ENCODE results near the gene SH3GL2. TPM values are rescaled to one million over a fixed set of nuclear protein-coding genes. Genes with fewer than 3 reads are reported as not detected.

SH3GL2 gene
- polyA plus RNA-seq, 1 donor (not counting 4 experiments of a cell fraction or from before 2014, with no cell fraction given): not detected

- Histone ChIP-seq H3K36me3 (ENCODE audit: control insufficient read depth in 2 of 2, extremely low read depth in 1 of 2, insufficient read depth in 2 of 2, low read length in 2 of 2) (no peaks in the 10 kb centered on the region), H3K79me2 (ENCODE audit: control insufficient read depth, insufficient read depth, low read length) (no peaks in the 10 kb centered on the region), H3K9me3 (ENCODE audit: control insufficient read depth, low read depth, low read length) (no peaks in the 10 kb centered on the region), H3K9me1 (ENCODE audit: control insufficient read depth, extremely low read depth, insufficient read depth, low read length) (no peaks in the 10 kb centered on the region), H3K4me1 (ENCODE audit: control insufficient read depth, extremely low read depth, insufficient read depth, low read length) (no peaks in the 10 kb centered on the region), H2AFZ (ENCODE audit: control insufficient read depth, low read length) (no peak overlapping the region), H3K27ac (ENCODE audit: control insufficient read depth, insufficient read depth, low read length) (no peak overlapping the region), H3K4me2 (ENCODE audit: control insufficient read depth, extremely low read depth, insufficient read depth, low read depth, low read length) (no peak overlapping the region), H4K20me1 (ENCODE audit: control insufficient read depth, extremely low read depth, insufficient read depth, low read length) (no peaks in the 10 kb centered on the region), H3K9ac (ENCODE audit: control insufficient read depth, extremely low read depth, insufficient read depth, low read length) (no peak overlapping the region), H3K4me3 (ENCODE audit: control insufficient read depth in 2 of 3, extremely low read depth in 1 of 3, insufficient read depth in 2 of 3, low read depth in 1 of 3, low read length in 3 of 3) (no peak overlapping the region), H3K27me3 (ENCODE audit: control insufficient read depth, extremely low read depth, insufficient read depth, low read length) (no peaks in the 10 kb centered on the region)
- DNase-seq (ENCODE audit: low read depth, low spot score): no peak
- dilution Hi-C loops (cut with MboI; ENCODE audit: extremely low pct_ligation_motif_present, low sequenced_read_pairs): no loop called here
- no peak for FAIRE-seq
- TF ChIP-seq EZH2 (IDR thresholded peaks at IDR 0.05; ENCODE audit: low read length) (no peak), CTCF (optimal IDR thresholded peaks at IDR 0.05 in 1 of 3, IDR thresholded peaks at IDR 0.05 in 1 of 3, conservative IDR thresholded peaks at IDR 0.05 in 1 of 3; ENCODE audit: extremely low read depth in 1 of 3, insufficient read depth in 2 of 3, low read length in 3 of 3) (no peak)
Observed at GRCh38 chr9:17589771-17590170, 10.9 kb downstream of the SH3GL2 start.

GRCh38 chr9:17594961-17595360, 16.1 kb downstream of the SH3GL2 start:
- Histone ChIP-seq H3K27me3 (ENCODE audit: control insufficient read depth, extremely low read depth, insufficient read depth, low read length) (no peaks in the 10 kb centered on the region), H3K9me3 (ENCODE audit: control insufficient read depth, low read depth, low read length) (no peaks in the 10 kb centered on the region), H3K9me1 (ENCODE audit: control insufficient read depth, extremely low read depth, insufficient read depth, low read length) (no peaks in the 10 kb centered on the region), H3K9ac (ENCODE audit: control insufficient read depth, extremely low read depth, insufficient read depth, low read length) (no peak overlapping the region), H3K79me2 (ENCODE audit: control insufficient read depth, insufficient read depth, low read length) (no peaks in the 10 kb centered on the region), H2AFZ (ENCODE audit: control insufficient read depth, low read length) (no peak overlapping the region), H3K27ac (ENCODE audit: control insufficient read depth, insufficient read depth, low read length) (no peak overlapping the region), H3K4me3 (ENCODE audit: control insufficient read depth in 2 of 3, extremely low read depth in 1 of 3, insufficient read depth in 2 of 3, low read depth in 1 of 3, low read length in 3 of 3) (no peak overlapping the region), H3K36me3 (ENCODE audit: control insufficient read depth in 2 of 2, extremely low read depth in 1 of 2, insufficient read depth in 2 of 2, low read length in 2 of 2) (no peaks in the 10 kb centered on the region), H4K20me1 (ENCODE audit: control insufficient read depth, extremely low read depth, insufficient read depth, low read length) (no peaks in the 10 kb centered on the region), H3K4me2 (ENCODE audit: control insufficient read depth, extremely low read depth, insufficient read depth, low read depth, low read length) (no peak overlapping the region), H3K4me1 (ENCODE audit: control insufficient read depth, extremely low read depth, insufficient read depth, low read length) (no peaks in the 10 kb centered on the region)
- no peak for DNase-seq (ENCODE audit: low read depth, low spot score)
- TF ChIP-seq CTCF (optimal IDR thresholded peaks at IDR 0.05 in 1 of 3, IDR thresholded peaks at IDR 0.05 in 1 of 3, conservative IDR thresholded peaks at IDR 0.05 in 1 of 3; ENCODE audit: extremely low read depth in 1 of 3, insufficient read depth in 2 of 3, low read length in 3 of 3) (no peak), EZH2 (IDR thresholded peaks at IDR 0.05; ENCODE audit: low read length) (no peak)
- FAIRE-seq: no peak
- dilution Hi-C loops (cut with MboI; ENCODE audit: extremely low pct_ligation_motif_present, low sequenced_read_pairs): no loop called here
